Stimulated activated CD4-positive, alpha-beta T cell treated with anti-CD3 and anti-CD28 coated beads, Interleukin-15, amount 100 ng/mL, for 1 hour (primary cell): ENCODE results near the gene GJA1.
"Not testable (repeated sequence)": the region's sequence is repeated elsewhere in the genome, so short reads cannot be mapped to it uniquely, and the experiment has no call there.

Experiments used
- DNase-seq, 2 donors: peaks; one replicate each; pipeline ENCODE4 v3.0.0-alpha.2; 2020; ENCODE audit warnings: low read depth in 1 of 2, low spot score in 1 of 2

The GJA1 gene

DNA sequence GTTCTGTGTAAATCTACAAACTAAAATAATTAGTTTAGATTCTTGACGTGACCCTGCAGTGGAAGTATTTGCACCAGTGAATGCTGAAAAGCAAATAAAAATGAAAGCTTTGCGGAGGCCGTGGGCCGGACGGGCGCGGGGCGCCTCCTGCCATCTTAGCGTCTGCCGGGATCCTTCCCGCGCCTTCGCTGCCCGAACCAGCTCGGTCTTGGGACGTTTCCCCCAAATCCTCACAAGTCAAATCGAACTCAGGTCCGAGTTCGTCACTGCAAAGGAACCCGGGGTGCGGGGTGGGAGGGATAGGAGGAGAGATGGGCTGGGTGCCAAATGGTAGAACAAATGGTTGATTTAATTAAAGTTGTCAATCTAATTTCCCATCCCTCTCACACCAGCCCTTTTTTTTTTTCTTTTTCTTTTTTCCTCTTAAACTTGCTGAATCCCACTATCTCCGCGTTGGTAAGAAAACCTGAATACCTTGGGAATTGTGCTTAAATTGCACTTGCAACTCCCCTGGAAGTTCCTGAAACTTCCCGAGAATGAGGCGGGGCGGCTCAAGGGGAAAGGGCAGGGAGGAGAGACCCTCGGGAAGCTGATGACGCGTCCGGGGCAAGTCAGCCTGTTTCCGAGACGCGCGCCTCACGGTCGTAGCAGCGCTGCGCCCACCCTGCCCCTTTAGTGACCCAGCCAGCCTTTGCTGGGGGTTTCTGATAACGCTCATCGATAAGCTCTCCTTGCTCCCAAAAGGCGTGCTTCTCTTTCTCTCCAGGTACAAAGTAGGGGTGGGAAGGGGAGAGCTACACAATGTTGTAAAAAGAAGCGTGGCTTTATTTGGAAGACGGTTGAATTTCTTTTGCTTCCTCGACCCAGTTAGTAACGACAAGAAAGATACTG lies 1.8 kb downstream of the GJA1 start:
- DNase-seq = no peak

- no peak for DNase-seq
These were observed 2.6 kb downstream of the GJA1 start for GRCh38 chr6:121437851-121438651.

DNA sequence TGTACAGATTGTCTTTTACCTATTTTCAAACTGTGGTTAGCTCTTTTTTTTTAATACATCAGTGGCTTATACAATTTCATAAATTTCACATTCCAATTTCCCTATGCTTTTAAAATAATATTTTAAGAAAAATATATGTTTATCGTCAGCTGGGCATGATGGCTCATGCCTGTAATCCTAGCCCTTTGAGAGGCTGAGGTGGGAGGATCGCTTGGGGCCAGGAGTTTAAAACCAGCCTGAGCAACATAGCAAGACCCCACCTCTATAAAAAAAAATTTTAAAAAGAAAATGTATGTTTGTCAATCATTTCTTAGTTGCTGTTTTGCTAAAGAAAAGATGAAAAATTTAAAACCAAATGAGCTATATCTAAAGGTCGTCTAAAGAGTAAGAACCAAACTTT lies 3.4 kb downstream of the GJA1 start:
- no peak for DNase-seq

DNA sequence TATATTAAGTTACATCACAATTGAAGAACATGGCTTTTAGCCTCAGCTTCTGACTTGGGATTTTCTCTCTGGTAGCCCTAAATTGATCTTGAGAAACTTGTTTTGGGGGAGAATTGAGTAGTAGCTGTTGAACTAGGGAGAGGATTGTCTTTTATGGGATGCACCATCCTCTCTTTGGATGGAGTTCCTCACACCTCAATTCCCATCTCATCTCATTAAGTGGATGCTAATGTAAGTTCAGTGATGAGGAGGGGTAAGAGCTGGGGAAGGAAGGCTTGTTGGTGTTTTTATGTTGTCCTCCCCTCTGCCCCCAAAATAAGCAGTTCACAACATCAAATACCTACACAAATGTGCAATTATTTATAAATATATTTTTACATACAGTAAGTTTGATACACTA lies 4.0 kb downstream of the GJA1 start:
- DNase-seq = no peak

GRCh38 chr6:121439926-121440325 lies 4.5 kb downstream of the GJA1 start:
- DNase-seq = no peak

DNA sequence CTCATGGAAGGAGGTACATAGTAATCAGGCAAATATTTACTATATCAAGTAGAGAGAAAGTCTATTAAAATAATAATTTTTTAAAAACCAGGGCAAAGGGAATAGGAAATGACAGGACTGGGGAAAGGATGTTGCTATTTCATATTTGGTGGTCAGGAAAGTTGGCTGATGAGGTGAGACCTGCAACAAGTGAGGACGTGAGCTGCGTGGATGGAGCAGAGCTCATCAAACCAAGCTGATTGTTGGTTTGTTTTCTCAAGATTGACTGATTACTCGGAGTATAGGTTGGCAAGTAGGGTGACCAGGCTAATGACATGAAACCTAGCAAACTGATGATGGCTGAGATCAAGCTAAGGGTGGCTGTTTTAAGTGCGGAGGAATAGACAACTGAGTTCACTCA lies 6.0 kb downstream of the GJA1 start:
- DNase-seq = no peak

DNA sequence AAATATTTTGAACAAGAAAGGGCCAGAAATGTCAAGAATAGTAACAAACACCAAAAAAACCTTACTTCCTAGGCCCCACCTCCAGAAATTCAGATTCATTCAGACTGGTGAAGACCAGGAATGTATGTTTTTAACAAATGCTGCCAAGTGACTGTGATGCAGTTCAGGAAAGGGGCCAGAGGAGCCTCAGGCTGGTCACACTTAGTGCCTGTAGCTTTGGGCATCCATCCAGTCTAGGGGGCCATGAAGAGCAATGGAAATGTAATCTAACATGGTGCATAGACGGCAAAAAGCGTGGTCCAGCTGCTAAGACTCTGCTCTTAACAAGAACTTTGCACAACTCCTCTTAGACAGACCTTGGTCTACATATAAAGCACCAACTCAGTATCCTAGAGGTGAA lies 7.1 kb downstream of the GJA1 start:
- DNase-seq = no peak

DNA sequence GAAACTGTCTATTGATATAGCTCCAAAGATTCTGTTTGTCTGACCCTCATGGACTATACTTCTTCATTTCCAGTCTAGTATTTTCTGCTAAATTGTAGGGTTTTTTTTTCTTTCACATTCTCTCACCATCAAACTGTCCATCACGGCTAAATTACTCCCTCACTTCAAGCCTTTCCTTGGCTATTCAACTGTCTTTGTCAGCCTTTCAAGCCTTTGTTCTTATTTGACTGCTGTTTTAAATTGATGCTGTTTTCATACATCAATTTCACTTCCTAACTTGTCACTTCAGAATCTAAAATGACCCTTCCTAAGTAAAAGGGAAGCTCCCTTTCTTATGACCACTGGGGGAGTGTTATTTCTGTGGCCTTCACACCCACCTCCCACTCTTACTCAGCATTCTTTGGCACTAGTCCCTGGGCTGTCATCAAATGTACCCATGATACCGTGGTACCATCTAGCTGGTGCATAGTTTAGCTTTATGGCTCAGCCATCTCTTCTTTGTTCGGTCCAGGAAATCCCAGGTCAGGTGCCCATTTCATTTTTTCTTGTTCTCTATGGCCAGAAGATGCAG lies 8.6 kb downstream of the GJA1 start:
- DNase-seq = no peak

DNA sequence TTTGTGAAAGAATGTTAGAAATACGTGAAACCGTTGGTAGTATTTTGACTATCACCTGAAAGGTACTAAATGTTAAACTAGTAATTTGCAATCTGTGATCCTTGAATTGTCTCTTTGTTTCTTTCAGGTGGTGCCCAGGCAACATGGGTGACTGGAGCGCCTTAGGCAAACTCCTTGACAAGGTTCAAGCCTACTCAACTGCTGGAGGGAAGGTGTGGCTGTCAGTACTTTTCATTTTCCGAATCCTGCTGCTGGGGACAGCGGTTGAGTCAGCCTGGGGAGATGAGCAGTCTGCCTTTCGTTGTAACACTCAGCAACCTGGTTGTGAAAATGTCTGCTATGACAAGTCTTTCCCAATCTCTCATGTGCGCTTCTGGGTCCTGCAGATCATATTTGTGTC lies 11.3 kb downstream of the GJA1 start:
- not testable (repeated sequence) for DNase-seq

GRCh38 chr6:121447746-121448145 lies 12.3 kb downstream of the GJA1 start:
- not testable (repeated sequence) for DNase-seq

GRCh38 chr6:121448528-121448927 lies 13.1 kb downstream of the GJA1 start:
- not testable (repeated sequence) for DNase-seq

- DNase-seq = no peak
These were observed 13.9 kb downstream of the GJA1 start for GRCh38 chr6:121449331-121449730.

- no peak for DNase-seq
These were observed 14.8 kb downstream of the GJA1 start for GRCh38 chr6:121450242-121450641.

DNA sequence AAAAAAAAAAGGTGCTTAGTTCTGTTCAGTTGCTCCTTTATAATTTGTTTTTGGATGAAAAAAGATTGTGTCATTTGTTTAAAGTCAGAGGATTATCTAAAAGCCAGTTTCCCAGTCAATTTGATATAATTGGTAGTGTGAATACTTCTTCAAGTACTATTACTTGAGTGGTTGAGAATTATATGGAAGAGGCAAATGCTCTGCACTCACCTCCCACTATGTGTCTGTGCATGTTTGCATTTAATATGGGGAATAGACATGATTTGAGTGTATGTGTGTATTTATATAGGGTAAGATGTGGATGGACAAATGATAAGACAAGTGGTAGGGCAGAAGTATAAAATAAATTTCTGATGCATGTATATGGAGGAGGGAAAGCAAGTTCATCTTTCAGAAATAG lies 15.8 kb downstream of the GJA1 start:
- no peak for DNase-seq

- no peak for DNase-seq
These were observed 17.7 kb downstream of the GJA1 start for GRCh38 chr6:121453191-121453590.

GRCh38 chr6:121460170-121460569 lies 24.7 kb downstream of the GJA1 start:
- no peak for DNase-seq

GRCh38 chr6:121463087-121463486 lies 27.6 kb downstream of the GJA1 start:
- no peak for DNase-seq

DNA sequence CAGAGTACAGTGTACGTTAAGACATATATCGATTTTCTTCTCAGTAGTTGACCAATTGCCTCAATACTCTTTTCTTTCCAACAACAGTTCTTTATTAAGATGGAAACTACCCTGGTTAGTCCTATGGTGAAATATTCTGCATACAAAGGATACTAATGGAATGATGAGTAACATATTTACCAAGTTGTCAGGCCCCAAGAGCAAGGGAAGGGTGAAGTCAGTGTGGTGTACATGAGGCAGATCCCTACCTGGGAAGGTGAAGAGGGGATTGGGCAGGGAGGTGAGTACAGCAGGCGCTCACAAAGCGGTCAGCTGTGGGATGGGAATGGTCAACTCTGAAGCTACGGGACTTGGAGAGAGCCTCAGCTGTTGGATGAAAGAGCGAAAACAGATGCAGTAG lies 29.7 kb downstream of the GJA1 start:
- DNase-seq = no peak

GRCh38 chr6:121479486-121480098 lies 44.1 kb downstream of the GJA1 start:
- DNase-seq = no peak

DNA sequence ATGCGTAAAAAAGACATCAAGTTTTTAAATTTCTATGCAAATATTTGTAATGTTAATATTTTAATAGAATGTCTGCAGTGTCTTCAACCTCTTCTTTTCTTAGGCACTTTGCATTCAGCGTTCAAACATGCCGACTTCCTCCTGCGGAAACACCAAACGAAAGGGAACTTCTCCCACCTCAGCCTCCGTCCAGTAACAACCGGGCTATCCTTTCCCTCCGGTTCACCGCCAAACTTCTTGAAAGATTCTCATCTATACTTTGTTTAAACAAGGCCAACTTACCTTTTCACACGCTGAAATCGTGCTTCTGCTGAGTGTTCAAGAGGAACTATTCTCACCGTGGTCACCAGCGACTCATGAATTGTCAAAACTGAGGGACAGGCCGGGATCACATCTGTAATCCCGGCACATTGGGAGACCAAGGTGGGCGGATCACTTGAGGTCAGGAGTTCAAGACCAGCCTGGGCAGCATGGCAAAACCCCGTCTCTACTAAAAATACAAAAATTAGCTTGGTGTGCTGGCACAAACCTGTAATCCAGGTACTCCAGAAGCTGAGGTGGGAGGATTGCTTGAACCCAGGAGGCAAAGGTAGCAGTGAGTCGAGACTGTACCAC lies 44.8 kb downstream of the GJA1 start:
- no peak for DNase-seq
